Myocyte (in vitro differentiated cells): ENCODE results near the gene LRRD1. TPM values are rescaled to one million over a fixed set of nuclear protein-coding genes. Genes with fewer than 3 reads are reported as not detected.
"Not testable (repeated sequence)": the region's sequence is repeated elsewhere in the genome, so short reads cannot be mapped to it uniquely, and the experiment has no call there.

Experiments used
- DNase-seq: peaks from one replicate; pipeline ENCODE4 v3.0.0-alpha.2; 2012; ENCODE audit warnings: low read depth
- polyA plus RNA-seq: library from polyadenylated mRNA; unstranded; fragments of >200 nt; gene quantifications from one replicate; pipeline ENCODE4 v1.2.1, GENCODE V29; 2012; ENCODE audit warnings: missing spikeins
- total RNA-seq: library from RNA; depleted of rRNA; stranded (reverse); fragments of >200 nt; gene quantifications from 2 replicates; pipeline ENCODE4 v1.2.3, GENCODE V29; 2014

The LRRD1 gene
- total RNA-seq, result 0.26 and 0.29 TPM in 2 replicates
- polyA plus RNA-seq, result 0.26 TPM

DNA sequence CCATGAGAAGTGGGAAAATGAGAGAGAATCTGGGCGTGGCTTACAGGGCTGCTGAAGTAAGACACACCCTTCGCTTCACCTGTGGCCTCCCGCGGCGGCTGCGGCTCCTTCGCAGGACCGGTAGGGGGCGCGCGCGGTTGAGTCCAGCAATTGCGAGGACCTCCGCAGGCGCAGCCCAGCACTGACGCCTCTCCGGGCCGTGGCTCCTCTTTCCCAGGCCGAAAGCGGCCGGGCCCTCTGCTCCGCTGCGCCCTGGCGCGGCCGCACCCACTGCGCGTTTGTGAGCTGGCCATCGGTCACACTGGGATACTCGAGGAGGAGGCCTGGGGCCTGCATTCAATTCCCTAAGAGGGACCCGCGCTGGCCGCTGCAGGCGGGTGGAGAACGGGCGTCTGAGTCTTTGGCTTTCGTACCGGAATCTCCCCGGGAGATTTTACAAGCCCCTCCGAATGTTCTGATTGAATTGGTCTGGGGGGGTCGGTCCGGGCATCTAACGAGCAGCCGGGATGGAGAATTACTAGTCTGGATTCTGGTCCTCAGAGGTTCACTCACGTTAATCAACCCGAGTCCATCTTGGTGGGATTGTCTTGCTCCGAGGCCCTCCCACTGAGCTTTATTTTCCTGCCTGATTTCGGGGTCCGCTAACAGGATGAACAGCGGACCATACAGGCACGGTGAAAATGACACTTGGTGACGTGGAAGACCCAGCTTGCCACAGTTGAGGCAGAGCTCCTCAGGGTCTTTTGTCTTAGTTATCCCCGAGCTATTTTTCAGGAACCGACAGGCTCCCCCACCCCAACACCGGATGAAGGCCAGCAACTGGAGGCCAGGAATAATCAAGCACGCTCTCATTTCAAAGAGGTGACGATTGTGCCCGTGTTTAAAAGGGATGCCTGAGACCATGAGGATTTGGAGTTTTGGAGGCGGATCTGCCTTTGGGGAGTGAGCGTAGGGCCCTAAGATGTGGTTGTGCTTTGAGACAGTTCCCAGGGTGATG is at the start of gene LRRD1:
Gene LRRD1 (minus strand): TSS at position 215 of the 997 bp plus-strand sequence. CDS start 13,940 bp downstream, outside the sequence.
- peak; percentile 43 for DNase-seq

DNA sequence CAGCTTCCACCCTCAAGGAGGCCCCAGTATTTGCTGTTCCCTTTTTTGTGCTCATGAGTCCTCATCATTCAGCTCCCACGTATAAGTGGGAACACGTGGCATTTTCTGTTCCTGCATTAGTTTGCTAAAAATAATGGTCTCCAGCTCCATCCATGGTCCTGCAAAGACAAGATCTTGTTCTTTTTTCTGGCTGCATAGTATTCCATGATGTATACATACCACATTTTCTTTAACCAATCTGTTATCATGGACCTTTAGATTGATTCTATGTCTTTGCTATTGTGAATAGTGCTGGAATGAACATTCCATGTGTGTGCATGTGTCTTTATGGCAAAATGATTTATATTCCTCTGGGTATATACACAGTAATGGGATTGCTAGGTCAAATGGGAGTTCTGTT is 49.8 kb upstream of the LRRD1 start:
- DNase-seq, result no peak

DNA sequence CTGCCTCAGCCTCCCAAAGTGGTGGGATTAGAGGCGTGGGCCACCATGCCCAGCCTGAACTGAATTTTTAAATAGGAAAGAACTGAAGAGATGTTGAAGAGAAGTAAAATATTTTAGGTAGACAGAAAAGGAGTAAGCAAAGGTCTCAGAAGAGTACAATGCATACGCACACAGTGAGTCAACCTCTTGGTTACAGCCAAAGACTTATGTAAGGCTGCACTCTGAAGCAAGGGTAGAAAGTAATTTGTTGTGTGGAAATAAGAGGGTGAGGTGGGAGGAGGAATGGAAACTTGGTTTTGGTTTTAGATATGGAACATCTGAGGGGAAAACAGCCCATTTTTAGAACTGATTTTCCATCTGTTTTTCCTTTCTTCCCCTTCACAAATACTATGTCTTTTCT is 49.2 kb upstream of the LRRD1 start:
- DNase-seq, result no peak

DNA sequence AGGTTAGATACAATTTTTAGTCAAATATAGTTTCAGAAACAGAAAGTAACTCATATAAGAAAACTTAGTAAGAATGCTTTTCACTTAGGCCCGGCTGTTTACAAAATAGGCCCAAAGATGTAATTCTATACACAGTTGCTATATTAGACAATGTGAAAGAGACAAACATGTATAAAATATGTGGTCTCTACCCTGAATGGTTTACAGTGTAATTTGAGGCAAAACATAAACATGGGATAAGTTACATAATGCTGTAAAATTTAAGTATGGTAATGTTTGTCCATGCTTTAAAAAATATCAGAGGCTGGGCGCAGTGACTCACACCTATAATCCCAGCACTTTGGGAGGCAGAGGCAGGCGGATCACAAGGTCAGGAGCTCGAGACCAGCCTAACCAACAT is 48.0 kb upstream of the LRRD1 start:
- DNase-seq, result no peak

DNA sequence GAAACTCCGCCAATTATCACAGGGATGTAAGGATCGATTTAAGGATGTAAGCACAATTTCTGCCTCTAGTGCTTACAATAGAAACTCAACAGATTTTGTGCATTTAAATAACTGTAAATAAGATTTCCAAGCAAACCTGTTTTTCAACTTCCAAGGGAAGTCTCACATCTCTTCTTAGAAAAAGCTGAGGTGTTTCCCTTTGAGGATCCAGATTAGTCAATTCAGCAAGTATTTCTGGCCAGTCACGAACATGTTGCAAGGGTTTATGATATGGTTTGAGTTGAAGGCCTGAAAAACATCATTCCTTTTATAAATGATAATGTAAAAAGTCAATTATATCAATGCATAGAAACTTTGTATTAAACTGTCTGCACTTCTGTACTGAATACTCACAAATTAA is 42.8 kb upstream of the LRRD1 start:
- DNase-seq, result no peak

DNA sequence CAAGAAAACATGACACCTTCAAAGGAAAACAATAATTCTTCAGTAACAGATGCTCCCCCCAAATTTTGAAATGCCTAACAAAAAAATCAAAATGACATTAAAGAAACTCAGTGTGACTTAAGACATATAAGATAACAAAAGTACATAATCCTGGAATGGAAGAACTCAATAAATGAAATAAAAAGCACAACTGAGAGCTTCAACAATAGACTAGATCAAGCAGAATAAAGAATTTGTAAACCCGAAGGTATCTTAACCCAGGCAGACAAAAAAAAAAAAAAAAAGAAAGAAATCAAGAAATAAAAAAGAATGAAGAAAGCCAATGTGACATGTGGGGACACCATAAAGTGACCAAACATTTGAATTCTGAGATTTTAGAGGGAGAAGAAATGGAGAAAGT is 27.7 kb upstream of the LRRD1 start:
- peak; percentile 5 for DNase-seq

DNA sequence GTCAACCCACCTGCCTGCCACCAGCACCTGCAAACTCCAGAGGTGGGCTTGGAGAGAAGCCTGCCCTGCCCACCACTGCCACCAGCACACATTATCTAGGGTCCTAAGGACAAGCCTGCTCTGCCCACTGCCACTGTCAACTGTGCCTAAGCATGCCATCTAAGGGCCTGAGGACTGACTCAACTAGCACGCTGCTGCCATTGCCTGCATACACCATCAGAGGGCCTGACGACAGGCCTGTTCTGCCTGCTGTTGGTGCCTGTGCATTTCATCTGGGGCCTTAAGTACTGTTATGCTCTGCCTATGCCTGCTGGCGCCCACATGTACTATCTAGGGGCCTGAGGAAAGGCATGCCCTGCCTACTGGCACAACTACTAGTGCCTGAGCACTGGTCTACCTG is 27.0 kb upstream of the LRRD1 start:
- no peak for DNase-seq

DNA sequence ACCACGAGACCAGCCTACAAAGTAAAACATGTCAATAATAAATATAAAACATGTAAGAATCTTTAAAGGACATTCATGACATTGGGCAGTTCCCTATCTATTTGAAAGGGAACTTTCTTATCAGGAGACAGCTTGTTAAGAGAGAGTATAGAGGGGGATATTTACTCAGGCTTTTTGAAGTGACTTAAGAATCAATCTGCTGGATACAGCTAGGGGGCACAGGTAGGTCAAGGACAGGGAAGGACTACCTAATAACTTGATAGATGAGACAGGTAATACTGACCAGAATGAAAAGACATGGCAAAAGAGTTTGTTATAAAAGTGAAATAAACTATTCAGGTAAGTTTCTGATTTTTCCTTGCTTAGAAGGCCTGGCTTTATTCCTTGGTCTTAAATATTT is 21.8 kb upstream of the LRRD1 start:
- no peak for DNase-seq

DNA sequence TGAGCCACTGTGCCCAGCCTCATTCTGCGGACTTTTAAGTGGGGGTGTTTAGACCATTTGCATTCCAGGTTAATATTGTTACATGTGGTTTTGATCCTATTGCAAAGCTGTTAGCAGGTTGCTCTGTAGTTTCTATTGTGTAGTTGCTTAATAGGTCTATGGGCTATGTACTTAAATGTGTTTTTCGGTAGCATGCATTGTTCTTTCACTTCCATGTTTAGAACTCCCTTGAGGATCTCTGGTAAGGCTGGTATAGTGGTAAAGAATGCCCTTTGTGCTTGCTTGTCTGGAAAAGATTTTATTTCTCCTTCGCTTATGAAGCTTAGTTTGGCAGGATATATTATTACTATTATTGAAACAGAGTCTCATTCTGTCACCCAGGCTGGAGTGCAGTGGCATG is 13.4 kb upstream of the LRRD1 start:
- no peak for DNase-seq

DNA sequence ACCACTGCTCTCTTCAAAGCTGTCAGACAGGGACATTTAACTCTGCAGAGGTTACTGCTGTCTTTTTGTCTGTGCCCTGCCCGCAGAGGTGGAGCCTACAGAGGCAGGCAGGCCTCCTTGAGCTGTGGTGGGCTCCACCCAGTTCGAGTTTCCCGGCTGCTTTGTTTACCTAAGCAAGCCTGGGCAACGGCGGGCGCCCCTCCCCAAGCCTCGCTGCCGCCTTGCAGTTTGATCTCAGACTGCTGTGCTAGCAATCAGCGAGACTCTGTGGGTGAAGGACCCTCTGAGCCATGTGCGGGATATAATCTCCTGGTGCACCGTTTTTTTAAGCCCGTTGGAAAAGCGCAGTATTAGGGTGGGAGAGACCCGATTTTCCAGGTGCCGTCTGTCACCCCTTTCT is 10.3 kb upstream of the LRRD1 start:
- DNase-seq, result not testable (repeated sequence)

DNA sequence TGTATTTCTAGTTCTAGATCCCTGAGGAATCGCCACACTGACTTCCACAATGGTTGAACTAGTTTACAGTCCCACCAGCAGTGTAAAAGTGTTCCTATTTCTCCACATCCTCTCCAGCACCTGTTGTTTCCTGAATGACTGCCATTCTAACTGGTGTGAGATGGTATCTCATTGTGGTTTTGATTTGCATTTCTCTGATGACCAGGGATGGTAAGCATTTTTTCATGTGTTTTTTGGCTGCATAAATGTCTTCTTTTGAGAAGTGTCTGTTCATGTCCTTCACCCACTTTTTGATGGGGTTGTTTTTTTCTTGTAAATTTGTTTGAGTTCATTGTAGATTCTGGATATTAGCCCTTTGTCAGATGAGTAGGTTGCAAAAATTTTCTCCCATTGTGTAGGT is 5.4 kb upstream of the LRRD1 start:
- DNase-seq, result peak; percentile 46

DNA sequence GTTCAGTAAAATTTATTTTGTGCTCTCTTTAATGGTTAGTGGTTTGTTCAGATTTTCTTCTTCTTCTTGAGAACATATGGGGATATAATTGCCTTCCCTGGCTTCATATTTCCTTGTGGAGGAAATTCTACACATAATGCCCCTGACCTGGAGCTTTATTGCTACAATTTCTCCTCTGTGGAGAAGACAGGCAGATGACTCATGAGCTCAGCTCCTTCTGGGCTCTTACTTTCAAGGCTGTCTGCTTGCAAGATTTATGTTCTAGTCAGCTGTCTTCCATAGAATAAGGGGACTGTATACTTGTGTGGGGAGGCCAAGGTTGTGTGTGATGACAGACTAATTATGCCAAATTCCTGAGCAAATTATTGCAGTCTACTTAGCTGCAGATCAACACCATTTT is 1.6 kb downstream of the LRRD1 start:
- DNase-seq, result peak; percentile 56

DNA sequence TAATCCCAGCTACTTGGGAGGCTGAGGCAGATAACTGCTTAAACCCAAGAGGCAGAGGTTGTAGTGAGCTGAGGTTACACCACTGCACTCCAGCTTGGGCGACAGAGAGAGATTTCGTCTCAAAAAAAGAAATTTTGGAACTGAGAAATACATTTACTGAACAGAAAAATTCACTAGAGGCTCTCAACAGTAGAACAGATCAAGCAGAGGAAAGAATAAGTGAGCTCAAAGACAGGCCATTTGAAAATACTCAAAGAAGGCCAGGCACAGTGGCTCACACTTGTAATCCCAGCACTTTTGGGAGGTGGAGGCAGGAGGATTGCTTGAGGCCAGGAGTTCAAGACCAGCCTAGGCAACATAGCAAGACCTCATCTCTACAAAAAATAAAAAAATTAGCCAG is 9.4 kb downstream of the LRRD1 start:
- DNase-seq, result not testable (repeated sequence)

DNA sequence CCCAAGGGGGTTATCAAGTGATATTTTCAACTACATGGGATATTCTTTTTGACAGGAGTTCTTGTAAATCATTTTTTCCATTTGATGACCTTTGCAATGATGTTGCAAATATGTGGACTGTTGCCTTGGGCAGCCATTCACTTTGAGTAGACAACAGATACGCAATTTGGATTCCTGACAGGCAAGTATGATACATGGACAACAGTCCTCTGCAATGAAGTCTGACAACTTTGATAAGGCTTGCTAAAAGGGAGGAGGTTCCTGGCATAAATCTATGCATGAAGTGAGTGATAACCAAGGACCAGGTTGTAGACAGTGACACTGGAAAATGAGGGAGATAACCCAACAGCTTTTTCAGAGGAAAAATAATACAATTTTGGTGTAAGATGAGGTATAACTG is 17.7 kb downstream of the LRRD1 start:
- DNase-seq, result no peak

DNA sequence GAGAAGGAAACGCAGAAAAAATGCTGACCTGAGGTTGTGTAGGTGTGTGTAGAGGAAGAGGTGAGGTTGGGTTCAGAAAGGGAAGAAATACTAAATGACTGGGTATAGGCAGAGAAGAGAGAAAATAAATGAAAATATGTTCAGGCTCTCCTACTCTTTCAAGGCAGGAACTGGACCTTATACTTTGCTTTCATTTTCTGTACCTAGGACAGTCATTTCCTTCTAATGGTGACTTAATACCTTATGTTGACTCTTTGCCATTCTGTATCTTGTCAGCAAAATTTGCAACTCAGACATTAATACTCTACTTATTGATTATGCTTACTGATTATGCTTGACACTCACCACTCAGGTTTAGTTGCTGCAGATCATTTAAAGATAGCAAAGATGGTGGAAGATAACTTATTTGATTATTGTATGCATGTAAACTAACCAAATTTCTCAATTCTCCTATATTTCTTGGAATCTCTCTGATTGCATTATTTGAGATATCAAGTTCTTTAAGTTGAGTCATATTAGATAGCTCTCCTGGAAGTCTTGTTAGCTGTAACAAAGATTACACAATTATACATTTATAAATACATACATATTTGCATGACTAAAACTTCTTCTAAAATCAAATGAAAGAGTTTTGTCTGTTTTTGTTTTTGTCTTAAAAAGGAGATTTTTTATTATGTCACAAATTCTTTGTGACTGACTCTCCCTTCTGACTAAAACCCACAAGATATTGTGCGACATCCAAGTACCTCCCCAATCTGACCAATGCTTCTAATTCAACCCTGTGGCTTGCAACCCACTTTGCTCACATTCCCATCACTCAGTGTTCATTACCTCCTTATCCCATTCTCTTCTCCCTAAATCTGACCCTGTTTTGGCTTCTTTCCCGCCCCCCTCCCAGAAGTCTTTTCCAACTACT is 20.0 kb downstream of the LRRD1 start:
- peak; percentile 84 for DNase-seq

DNA sequence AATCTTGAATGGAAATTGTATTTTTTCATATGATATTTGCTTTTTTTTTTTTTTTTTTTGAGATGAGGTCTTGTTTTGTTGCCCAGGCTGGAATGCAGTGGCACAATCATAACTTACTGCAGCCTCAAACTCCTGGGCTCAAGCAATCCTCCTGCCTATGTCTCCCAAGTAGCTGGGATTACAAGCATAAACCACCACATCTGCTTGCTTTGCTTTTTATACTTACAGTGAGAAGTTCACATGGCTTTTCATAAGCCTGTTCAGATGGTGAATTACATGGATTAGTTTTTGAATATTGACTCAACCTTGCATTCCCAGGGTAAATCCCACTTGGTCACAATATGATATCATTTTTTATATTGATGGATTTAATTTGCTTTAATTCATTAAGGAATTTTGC is 22.0 kb downstream of the LRRD1 start:
- DNase-seq, result peak; percentile 68

DNA sequence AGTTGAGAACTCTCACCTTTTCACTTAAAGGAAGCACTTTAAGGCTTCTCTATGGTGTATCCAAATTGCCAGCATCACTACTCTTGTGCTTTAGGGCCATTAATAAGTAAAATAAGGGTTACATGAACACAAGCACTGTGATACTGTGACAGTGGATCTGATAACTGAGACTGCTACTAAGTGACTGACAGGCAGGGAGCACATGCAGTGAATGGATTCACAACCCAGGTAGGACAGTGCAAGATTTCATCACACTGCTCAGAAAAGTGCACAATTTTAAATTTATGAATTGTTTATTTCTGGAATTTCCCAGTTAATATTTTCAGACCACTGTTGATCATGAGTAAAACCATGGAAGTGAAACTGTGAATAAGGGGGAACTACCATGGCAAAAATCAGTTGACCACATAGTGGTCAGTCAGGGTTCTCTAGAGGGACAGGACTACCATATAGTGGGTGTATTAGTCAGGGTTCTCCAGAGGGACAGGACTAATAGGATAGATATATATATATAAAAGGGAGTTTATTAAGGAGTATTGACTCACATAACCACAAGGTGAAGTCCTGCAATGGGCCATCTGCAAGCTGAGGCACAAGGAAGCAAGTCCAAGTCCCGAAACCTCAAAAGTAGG is 23.7 kb downstream of the LRRD1 start:
- no peak for DNase-seq

DNA sequence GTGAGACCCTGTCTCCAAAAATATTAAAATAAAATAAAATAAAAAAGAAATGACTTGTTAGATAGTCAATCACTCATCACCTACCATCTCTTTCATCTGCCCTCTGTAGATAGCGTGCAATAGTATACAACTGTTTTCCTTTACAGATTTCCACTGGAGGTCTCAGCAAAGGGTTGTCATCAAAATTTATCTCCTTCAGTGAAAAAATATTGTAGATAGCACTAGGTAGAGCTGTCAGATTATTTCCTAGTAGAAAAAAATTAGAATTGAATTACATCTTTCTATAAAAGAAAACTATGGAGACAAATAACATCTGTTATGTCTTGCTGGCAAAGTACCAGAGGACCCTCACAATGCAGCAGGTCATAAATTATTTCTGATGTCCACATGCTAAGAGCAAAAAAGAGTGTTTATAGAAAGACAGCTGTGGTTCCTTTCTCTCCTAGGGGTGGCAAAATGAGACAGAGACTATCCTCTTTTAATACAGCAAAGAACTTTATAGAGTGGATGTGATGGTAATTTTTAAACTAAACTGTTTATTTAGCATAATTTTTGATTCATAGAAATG is 28.4 kb downstream of the LRRD1 start:
- peak; percentile 47 for DNase-seq

DNA sequence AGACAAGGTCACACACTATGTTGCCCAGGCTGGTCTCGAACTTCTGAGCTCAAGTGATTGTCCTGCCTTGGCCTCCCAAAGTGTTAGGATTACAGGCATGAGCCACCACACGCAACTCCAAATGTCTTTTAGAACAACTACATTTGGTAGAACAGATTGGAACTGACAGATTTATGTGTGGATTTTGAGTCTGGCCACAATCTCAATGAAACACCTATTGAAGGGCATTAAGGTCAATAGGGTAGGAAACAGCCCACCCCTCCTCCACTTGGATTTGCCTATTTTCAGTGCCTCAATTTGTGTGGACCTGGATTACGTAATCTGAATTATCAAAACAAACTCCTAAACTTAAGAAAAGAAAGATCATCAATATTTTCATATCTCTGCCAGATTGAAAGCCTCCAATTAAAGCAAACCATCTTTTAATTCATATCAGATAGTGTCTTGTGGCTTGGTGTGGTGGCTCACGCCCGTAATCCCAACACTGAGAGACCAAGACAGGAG is 29.2 kb downstream of the LRRD1 start:
- no peak for DNase-seq

DNA sequence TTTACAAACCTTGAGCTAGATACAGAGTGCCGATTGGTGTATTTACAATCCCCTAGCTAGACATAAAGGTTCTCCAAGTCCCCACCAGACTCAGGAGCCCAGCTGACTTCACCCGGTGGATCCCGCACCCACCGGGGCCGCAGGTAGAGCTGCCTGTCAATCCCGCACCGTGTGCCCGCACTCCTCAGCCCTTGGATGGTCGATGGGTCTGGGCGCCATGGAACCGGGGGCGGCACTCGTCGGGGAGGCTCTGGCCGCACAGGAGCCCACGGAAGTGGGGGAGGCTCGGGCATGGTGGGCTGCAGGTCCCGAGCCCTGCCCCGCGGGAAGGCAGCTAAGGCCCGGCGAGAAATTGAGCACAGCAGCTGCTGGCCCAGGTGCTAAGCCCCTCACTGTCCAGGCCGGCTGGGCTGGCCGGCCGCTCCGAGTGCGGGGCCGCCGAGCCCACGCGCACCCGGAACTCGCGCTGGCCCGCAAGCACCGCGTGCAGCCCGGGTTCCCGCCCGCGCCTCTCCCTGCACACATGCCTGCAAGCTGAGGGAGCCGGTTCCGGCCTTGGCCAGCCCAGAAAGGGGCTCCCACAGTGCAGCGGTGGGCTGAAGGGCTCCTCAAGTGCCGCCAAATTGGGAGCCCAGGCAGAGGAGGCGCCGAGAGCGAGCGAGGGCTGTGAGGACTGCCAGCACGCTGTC is 35.6 kb downstream of the LRRD1 start:
- not testable (repeated sequence) for DNase-seq
